Right lobe of liver (tissue), 6 donors: ENCODE data around the gene SYT2. TPM values are rescaled to one million over a fixed set of nuclear protein-coding genes. Genes with fewer than 3 reads are reported as not detected.

Experiments
- ATAC-seq, 4 donors: fragments of 200-7000 bp; cut with Tn5 transposase; one replicate each; pipeline ENCODE4 v1.9.1; 2020; ENCODE audit warnings: mild to moderate bottlenecking in 4 of 4, moderate library complexity in 4 of 4
- DNase-seq, 3 donors: peaks; one replicate each; pipeline ENCODE4 v3.0.0-alpha.2; 2020
- H3K27ac ChIP-seq, 3 donors: fragments of 200-600 bp; one replicate each; pipeline ENCODE4 v1.8.0; 2022
- H3K27me3 ChIP-seq, 2 donors: fragments of 200-600 bp; one replicate each; pipeline ENCODE4 v1.8.0; 2022
- H3K36me3 ChIP-seq, 4 donors: fragments of 200-600 bp; sonication (generic) in 1 of 4; one replicate each; pipeline versions ENCODE4 v1.5.1 to v1.8.0; 2017 to 2022; ENCODE audit warnings: control low read depth in 1 of 4
- H3K4me1 ChIP-seq, 4 donors: fragments of 200-600 bp; sonication (generic) in 1 of 4; one replicate each; pipeline versions ENCODE4 v1.5.1 to v1.8.0; 2017 to 2022; ENCODE audit warnings: control low read depth in 1 of 4
- H3K4me3 ChIP-seq, 3 donors: fragments of 200-600 bp; one replicate each; pipeline ENCODE4 v1.8.0; 2022
- H3K9me3 ChIP-seq, 4 donors: fragments of 200-600 bp; sonication (generic) in 1 of 4; one replicate each; pipeline versions ENCODE4 v1.5.1 to v1.8.0; 2017 to 2022; ENCODE audit warnings: control low read depth in 1 of 4
- POLR2A ChIP-seq: fragments of 450-650 bp; IDR thresholded peaks from one replicate; pipeline ENCODE4 v1.6.1; 2017; ENCODE audit warnings: antibody characterized with exemption, mild to moderate bottlenecking
- WGBS: methylation state at CpG from one replicate; pipeline ENCODE4 v1.1.6; 2018; ENCODE audit warnings: low coverage, low lambda C conversion rate; ENCODE audit not compliant: insufficient coverage; ENCODE audit errors: missing lambda C conversion rate; 5-methylcytosine and 5-hydroxymethylcytosine counted together
- intact Hi-C, 2 donors: fragments of 100-400 bp; cut with DNase I; formaldehyde crosslinking; loops; one replicate each; pipeline versions ENCODE4 v1.11.2 to v1.14.1; 2022
- total RNA-seq, 6 experiments: library from RNA; depleted of rRNA in 2 of 6; stranded (reverse); fragments of >200 nt in 2 of 6; fragmentation: NEBNext Ultra II Directional in 3 of 6; extraction: Animal tissue kit (Norgen Biotek cat#: 25700) in 3 of 6; gene quantifications; one replicate each; pipeline versions ENCODE4 v1.1.0 to v1.2.4, GENCODE V29; 2016 to 2023
- TF ChIP-seq, protein P1 (sequence below), 4 donors: fragments of 200-600 bp in 3 of 4; fragments of 450-650 bp in 1 of 4; IDR thresholded peaks; one replicate each; pipeline versions ENCODE4 v1.5.1 to v1.8.0; 2016 to 2022; ENCODE audit warnings: antibody characterized with exemption in 4 of 4, mild to moderate bottlenecking in 2 of 4
- donor health status: DM: no; HTN: yes; CAD: no.
- donor health status: DM: no; HTN: no; CAD: no.
- donor health status: DM: no; HTN: no; CAD: no.
- donor health status: DM: no; HTN: yes; CAD: no.
- donor health status: DM: no; HTN: yes; CAD: no.

Gene SYT2
- total RNA-seq, 6 experiments from 2014 or later = not detected

DNA sequence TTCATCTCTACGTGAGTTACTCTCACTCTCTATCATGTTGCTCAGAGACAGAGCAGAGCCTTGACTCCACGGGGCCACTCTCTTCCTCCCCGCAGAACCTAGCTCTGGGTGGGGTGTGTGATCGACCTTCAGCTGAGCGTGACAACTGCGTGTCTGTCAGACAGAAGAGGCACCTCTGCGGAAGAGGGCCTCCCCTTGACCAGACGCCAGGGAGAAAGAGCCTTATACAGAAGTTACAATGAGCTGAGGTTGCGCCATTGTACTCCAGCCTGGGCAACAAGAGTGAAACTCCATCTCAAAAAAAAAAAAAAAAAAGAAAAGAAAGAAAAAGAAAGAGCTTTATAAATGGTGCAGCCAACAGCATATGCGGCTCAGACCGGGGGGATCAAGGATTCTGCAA, 22.9 kb downstream of the SYT2 start:
- no peak for TF ChIP-seq POLR2A
- no peaks in the 10 kb centered on the region for H3K27me3 ChIP-seq
- no peak for ATAC-seq
- H3K9me3 ChIP-seq = no peaks in the 10 kb centered on the region
- no peak overlapping the region for H3K27ac ChIP-seq
- no peaks in the 10 kb centered on the region for H3K4me1 ChIP-seq
- WGBS = 41% methylated on average over 9 of the region's 11 CpGs
- H3K4me3 ChIP-seq = no peak overlapping the region
- H3K36me3 ChIP-seq = no peaks in the 10 kb centered on the region
- no peak for DNase-seq
- intact Hi-C loops = no loop called here

DNA sequence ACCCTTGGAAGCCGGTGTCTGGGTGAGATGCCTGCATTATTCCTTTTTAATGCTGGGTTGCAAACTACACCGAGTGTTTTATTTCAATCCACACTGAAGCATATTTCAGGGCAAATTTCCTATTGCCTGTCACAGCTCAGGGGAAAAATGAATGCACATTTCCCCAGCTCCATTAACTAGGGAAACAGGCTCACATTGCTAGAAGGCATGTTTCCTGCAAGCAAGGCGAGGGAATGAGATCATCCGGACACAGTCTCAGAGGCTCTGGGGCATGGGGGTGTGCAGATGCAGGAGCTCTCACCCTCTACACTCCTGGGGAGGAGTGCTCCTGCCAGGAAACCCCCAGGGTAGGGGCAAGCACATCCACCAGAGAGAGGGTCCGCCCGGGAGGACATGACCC, 24.6 kb downstream of the SYT2 start:
- intact Hi-C loops = no loop called here
- no peak for ATAC-seq

GRCh38 chr1:202684716-202685115, 25.5 kb downstream of the SYT2 start:
- intact Hi-C loops = no loop called here
- TF ChIP-seq, protein P1, sequence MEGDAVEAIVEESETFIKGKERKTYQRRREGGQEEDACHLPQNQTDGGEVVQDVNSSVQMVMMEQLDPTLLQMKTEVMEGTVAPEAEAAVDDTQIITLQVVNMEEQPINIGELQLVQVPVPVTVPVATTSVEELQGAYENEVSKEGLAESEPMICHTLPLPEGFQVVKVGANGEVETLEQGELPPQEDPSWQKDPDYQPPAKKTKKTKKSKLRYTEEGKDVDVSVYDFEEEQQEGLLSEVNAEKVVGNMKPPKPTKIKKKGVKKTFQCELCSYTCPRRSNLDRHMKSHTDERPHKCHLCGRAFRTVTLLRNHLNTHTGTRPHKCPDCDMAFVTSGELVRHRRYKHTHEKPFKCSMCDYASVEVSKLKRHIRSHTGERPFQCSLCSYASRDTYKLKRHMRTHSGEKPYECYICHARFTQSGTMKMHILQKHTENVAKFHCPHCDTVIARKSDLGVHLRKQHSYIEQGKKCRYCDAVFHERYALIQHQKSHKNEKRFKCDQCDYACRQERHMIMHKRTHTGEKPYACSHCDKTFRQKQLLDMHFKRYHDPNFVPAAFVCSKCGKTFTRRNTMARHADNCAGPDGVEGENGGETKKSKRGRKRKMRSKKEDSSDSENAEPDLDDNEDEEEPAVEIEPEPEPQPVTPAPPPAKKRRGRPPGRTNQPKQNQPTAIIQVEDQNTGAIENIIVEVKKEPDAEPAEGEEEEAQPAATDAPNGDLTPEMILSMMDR (IDR thresholded peaks at IDR 0.05) = no peak
- no peak for TF ChIP-seq POLR2A
- DNase-seq (no peak), ATAC-seq (no peak)
- Histone ChIP-seq H3K27ac (no peak overlapping the region), H3K27me3 (no peaks in the 10 kb centered on the region), H3K9me3 (no peaks in the 10 kb centered on the region), H3K4me3 (no peak overlapping the region), H3K4me1 (no peaks in the 10 kb centered on the region), H3K36me3 (no peaks in the 10 kb centered on the region)
- 19% methylated on average over 2 of the region's 2 CpGs for WGBS

More for the DNA sequence above, 24.6 kb downstream of the SYT2 start:
- TF ChIP-seq POLR2A = no peak
- TF ChIP-seq, protein P1 (IDR thresholded peaks at IDR 0.05) = no peak
- no peak for DNase-seq
- 67% methylated on average over 5 of the region's 6 CpGs for WGBS
- H3K4me1 ChIP-seq = no peaks in the 10 kb centered on the region
- H3K9me3 ChIP-seq = no peaks in the 10 kb centered on the region
- no peak overlapping the region for H3K4me3 ChIP-seq
- H3K36me3 ChIP-seq = no peaks in the 10 kb centered on the region
- H3K27me3 ChIP-seq = no peaks in the 10 kb centered on the region
- no peak overlapping the region for H3K27ac ChIP-seq

DNA sequence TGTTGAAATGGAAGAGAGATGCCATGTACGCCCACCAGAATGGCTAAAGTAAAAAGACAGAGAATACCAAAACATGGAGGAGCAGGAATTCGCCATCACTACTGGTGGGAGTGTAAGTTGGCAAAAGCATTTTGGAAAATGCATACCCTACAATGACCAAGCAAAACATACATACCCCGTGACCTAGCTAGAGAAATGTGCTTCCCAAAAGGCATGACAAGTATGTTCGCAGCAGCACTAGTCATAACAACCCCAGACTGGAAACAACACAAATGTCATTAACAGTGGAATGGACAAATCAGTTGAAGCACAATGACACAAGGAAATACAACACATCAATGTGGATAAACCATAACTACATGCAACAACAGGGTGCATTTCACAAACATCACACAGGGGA, 27.2 kb downstream of the SYT2 start:
- WGBS = 76% methylated on average over 4 of the region's 4 CpGs
- intact Hi-C loops = no loop called here
- no peak for DNase-seq
- Histone ChIP-seq H3K4me1 (no peaks in the 10 kb centered on the region), H3K36me3 (no peaks in the 10 kb centered on the region), H3K27ac (no peak overlapping the region), H3K9me3 (no peaks in the 10 kb centered on the region), H3K4me3 (no peak overlapping the region), H3K27me3 (no peaks in the 10 kb centered on the region)
- TF ChIP-seq, protein P1 (IDR thresholded peaks at IDR 0.05) = no peak
- TF ChIP-seq POLR2A = no peak
- no peak for ATAC-seq

GRCh38 chr1:202682477-202682876, 27.8 kb downstream of the SYT2 start:
- no CpG with 5 or more reads among the region's 9 CpGs for WGBS
- Histone ChIP-seq H3K27me3 (no peaks in the 10 kb centered on the region), H3K9me3 (no peaks in the 10 kb centered on the region), H3K27ac (no peak overlapping the region), H3K36me3 (no peaks in the 10 kb centered on the region), H3K4me1 (no peaks in the 10 kb centered on the region), H3K4me3 (no peak overlapping the region)
- no peak for DNase-seq
- no peak for ATAC-seq
- intact Hi-C loops = no loop called here
- no peak for TF ChIP-seq POLR2A
- TF ChIP-seq, protein P1 (IDR thresholded peaks at IDR 0.05) = no peak
